ENCODE data around the gene ZFPM1.

Gene ZFPM1

DNA sequence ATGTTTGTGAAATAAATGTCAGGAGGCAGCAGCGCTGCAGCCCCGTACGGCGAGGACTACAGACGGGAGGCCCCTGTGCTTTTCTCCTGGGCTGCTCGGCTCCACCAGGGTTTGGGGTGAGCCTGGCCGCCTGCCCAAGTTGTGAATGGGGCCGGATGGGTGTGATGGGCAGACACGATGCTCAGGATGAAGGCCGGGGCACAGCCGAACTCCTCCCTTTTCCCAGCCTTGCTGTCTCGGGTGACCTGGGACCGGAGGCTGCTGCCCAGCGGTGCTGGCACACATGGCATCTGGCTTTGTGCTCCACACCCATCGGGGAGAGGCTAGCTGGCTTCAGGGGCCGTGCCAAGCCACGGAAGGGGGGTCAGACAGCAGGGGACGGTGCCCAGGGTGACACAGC, 34.2 kb upstream of the ZFPM1 start:
- no peak for DNase-seq

DNA sequence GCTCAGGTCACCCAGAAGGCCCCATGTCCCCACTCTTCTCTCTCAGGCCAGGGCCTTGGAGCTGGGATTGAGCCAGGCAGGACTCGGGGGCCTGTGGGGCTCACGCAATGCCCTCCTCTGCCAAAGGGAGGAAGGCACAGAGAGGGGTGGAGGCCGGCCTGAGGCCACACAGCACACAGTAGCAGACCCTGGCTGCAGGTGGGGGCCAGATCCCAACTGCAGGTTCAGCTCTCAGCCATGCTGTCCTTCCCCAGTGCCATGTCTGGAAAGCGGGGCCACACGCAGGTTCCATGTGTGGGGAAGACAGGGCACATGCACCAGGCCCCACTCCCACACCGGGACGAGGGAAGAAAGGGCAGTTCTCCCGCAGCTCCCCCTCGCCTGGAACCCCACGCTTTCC, 33.3 kb upstream of the ZFPM1 start:
- DNase-seq: no peak

DNA sequence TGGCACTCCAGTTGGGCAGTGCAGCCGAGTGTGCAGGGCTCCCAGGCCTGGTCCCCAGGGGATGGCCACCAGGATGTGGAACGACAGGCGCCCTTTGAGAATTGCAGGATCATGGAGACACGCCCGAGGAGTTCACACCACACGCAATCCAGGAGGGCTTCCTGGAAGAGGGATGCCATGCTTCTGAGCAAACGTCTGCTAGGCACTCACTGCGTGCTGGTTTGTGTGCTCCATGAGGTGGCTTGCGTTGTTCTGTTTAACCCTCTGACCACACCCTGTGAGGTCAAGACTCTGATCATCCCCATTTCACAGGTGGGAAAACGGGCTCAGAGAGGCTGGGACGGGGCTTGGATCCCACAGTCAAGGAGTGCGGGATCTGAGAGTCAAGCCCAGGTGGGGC, 32.6 kb upstream of the ZFPM1 start:
- DNase-seq: no peak

DNA sequence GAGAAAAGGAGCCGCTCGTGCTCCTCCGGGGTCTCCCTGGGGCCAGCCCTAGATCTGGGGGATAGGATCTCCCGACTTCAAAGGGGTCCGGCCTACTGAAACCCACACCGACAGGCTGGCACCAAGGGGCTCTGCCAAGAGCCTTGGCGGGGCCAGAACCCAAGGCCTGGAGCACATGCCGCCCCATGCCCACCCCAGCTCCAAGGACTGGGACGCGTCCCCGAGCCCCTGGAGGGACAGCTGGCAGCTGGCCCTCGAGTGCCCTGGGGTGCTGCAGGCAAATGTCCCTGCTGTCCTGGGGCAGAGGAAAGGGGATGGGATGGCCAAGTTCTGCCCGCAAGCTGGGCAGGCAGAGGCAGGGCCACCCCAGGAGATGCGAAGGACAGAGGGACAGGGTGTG, 31.8 kb upstream of the ZFPM1 start:
- no peak for DNase-seq

DNA sequence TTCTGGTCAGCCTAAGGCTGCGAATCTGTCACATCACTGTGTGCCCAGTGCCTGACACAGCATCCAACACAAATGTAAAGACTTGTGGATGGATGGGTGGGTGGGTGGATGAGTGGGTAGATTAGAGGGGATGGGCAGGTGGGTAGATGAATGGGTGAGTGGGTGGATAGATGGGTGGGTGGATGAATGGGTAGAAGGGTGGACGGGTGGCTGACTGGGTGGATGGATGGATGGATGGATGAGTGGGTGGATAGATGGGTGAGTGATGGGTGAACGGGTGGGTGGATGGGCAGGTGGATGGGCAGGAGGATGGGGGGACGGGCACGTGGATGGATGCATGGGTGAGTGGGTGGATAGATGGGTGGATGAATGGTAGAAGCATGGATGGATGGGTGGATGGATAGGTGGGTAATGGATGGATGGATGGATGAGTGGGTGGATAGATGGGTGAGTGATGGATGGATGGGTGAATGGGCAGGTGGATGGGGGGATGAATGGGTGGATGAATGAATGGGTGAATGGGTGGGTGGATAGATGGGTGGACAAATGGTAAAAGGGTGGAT, 31.1 kb upstream of the ZFPM1 start:
- DNase-seq: no peak

DNA sequence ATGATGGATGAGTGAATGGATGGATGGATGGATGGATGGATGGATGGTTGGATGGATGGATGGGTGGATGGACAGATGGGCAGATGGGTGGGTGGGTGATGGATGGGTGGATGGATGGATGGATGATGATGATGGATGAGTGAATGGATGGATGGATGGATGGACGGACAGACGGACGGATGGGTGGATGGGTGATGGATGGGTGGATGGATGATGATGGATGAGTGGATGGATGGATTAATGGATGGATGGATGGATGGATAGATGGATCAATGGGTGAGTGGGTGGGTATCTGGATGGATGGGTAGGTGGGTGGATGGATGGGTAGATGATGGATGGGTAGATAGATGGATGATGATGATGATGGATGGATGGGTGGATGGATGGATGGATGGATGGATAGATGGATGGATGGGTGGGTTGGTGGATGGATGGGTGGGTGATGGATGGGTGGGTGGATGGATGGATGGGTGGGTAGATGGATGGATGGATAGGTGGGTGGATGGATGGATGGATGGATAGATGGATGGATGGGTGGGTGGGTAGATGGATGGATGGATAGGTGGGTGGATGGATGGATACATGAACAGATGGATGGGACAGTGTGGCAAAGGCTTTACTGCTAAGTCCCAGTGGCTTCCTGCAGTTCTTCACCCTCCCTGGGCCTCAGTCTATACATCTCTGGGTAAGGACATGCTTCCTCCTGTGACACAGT, 30.2 kb upstream of the ZFPM1 start:
- no peak for DNase-seq

DNA sequence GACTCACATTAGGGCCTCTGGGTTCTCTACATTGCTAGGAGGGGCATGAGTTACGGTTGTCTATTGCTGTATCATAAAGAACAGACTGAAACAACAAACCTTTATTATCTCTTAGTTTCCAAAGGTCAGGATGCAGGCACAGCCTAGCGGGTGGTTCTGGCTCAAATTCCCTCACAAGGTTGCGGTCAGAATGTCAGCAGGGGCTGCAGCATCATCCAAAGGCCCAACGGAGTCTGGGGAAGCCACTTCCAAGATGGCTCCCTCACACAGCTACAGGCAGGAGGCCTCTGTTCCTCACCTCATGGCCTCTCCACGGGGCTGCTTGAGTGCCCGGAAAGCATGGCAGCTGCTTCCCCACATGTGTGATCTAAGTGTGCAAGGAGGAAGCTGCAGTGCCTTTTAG, 29.6 kb upstream of the ZFPM1 start:
- DNase-seq: no peak

DNA sequence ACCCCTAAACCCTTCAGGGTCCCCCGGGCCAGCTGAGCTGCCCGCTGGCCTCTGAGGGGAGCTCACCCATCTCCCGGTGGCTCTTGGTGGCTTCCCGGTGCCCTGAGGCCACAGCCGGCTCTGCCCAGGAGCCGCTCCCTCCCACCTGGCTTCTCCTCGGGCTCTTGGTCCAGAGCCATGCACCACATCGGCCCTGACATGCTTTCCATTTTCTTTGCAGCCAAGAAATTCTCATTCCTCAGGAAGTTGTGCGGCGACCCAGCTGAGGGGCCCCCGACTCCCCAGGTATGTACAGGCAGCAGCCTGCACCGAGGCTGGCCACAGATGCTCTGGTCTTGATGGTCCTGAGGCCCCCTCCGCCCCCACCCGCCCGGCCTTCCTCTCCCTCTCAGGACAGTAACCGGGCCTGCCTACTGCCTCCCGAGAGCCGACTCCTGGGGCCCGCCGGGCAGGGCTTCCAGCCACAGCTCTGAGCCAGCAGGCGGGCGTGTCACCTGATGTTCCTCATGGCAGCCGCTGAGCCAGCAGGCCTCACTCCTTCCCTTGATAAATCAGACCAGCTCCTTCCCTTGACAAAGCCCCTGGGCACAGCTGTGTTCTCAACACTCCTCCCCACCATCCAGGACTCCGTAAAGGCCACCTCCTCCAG, 28.4 kb upstream of the ZFPM1 start:
- no peak for DNase-seq

DNA sequence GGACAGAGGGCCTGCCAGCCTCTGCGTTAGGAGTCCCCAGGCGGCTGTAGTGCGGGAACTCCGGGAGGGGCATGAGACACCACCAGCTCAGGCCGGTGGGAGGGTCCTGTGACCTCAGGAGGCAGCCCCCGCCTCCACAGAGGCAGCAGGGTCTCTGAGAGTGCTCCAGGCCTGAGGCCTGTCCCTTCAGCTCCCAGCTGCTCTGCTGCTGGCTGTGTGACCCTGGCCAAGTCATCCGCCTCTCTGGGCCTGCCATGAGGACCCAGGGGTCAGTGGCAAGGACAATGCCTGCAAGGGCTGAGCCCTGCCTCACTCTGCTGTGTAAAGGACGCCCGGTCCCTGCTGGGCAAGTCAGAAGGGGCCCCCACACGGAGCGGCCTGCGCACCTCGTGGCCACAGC, 27.1 kb upstream of the ZFPM1 start:
- no peak for DNase-seq

DNA sequence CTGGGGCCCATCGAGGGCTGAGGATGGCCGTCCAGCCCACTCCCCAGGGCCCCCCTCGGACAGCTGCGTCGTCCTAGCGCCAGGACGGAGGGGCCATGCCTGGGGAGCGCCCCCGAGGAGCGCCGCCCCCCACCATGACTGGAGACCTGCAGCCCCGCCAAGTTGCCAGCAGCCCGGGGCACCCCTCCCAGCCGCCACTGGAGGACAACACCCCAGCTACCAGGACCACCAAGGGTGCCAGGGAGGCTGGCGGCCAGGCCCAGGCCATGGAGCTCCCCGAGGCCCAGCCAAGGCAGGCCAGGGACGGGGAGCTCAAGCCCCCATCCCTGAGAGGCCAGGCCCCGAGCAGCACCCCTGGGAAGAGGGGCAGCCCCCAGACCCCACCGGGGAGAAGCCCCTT, 25.7 kb upstream of the ZFPM1 start:
- no peak for DNase-seq

DNA sequence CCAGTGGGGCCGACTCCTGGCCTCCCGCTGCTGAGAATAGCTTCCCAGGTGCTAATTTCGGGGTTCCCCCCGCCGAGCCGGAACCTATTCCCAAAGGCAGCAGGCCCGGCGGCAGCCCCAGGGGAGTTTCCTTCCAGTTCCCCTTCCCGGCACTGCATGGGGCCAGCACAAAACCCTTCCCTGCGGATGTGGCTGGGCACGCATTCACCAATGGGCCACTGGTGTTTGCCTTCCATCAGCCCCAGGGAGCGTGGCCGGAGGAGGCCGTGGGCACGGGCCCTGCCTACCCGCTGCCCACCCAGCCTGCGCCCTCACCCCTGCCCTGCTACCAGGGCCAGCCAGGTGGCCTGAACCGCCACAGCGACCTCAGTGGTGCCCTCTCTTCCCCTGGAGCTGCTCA, 24.9 kb upstream of the ZFPM1 start:
- no peak for DNase-seq

DNA sequence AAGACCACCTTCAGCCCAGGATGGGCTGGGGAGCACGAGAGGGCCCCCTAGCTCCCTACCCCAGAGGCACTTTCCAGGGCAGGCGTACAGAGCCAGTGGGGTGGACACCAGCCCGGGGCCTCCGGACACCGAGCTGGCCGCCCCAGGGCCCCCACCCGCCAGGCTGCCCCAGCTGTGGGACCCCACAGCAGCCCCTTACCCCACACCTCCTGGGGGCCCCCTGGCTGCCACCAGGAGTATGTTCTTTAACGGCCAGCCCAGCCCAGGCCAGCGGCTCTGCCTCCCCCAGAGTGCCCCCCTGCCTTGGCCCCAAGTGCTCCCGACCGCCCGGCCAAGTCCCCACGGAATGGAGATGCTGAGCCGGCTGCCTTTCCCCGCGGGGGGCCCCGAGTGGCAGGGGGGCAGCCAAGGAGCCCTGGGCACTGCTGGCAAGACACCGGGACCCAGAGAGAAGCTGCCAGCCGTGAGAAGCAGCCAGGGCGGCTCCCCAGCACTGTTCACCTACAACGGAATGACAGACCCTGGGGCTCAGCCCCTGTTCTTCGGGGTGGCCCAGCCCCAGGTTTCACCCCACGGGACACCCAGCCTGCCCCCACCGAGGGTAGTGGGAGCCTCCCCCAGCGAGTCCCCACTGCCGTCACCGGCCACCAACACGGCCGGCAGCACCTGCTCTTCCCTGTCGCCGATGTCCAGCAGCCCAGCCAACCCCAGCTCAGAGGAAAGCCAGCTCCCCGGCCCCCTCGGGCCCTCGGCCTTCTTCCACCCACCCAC, 24.3 kb upstream of the ZFPM1 start:
- DNase-seq: no peak

DNA sequence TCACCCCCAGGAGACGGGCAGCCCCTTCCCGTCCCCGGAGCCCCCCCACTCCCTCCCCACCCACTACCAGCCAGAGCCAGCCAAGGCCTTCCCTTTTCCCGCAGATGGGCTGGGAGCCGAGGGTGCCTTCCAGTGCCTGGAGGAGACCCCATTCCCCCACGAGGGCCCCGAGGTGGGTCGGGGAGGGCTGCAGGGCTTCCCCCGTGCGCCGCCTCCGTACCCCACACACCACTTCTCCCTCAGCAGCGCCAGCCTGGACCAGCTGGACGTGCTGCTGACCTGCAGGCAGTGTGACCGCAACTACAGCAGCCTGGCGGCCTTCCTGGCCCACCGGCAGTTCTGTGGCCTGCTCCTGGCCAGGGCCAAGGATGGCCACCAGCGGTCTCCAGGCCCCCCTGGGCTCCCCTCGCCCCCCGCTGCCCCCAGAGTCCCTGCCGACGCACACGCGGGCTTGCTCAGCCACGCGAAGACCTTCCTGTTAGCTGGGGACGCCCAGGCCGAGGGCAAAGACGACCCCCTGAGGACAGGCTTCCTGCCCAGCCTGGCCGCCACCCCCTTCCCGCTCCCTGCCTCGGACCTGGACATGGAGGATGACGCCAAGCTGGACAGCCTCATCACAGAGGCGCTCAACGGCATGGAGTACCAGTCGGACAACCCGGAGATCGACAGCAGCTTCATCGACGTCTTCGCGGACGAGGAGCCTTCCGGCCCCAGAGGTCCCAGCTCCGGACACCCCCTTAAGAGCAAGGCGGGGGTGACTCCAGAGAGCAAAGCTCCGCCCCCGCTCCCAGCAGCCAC, 23.5 kb upstream of the ZFPM1 start:
- DNase-seq: no peak

DNA sequence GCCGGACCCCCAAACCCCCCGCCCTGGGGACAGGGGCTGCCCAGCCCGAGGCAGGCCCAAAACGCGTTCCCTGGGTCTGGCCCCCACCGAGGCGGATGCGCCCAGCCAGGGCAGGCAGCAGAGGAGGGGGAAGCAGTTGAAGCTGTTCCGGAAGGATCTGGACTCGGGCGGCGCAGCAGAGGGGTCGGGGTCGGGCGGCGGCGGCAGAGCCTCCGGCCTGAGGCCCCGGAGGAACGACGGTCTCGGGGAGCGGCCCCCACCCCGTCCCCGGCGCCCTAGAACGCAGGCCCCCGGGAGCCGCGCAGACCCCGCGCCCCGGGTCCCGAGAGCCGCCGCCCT, 22.9 kb upstream of the ZFPM1 start:
- DNase-seq: no peak

DNA sequence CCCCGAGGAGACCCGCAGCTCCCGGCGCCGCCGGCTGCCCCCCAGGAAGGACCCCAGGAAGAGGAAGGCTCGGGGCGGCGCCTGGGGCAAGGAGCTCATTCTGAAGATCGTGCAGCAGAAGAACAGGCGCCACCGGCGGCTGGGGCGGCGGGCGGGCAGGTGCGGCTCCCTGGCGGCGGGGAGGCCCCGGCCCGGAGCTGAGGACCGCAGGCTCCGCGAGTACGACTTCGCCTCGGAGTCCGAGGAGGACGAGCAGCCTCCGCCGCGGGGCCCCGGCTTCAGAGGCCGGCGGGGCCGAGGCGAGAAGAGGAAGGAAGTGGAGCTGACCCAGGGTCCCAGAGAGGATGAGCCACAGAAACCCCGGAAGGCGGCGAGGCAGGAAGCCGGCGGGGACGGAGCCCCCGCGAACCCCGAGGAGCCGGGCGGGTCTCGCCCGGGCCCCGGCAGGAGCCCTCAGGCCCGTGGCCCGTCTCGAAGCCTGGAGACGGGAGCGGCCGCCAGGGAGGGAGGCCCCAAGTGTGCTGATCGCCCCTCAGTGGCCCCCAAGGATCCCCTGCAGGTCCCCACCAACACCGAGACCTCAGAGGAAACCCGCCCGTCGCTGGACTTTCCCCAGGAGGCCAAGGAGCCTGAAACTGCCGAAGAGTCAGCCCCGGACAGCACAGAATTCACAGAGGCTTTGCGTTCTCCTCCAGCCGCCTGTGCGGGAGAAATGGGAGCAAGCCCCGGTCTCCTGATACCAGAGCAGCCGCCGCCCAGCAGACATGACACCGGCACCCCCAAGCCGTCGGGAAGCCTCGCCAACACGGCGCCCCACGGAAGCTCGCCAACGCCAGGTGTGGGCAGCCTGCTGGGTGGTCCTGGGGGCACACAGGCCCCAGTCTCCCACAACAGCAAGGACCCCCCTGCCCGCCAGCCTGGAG, 22.3 kb upstream of the ZFPM1 start:
- DNase-seq: no peak

DNA sequence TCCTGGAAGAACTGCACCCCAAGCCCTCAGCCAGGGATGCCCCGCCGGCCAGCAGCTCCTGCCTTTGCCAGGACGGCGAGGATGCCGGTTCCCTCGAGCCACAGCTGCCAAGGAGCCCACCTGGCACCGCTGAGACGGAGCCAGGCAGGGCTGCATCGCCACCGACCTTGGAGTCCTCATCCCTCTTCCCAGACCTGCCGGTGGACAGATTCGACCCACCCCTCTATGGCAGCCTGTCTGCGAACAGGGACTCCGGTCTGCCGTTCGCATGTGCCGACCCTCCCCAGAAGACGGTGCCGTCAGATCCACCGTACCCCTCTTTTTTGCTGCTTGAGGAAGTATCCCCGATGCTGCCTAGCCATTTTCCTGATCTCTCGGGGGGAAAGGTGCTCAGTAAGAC, 21.4 kb upstream of the ZFPM1 start:
- DNase-seq: no peak

DNA sequence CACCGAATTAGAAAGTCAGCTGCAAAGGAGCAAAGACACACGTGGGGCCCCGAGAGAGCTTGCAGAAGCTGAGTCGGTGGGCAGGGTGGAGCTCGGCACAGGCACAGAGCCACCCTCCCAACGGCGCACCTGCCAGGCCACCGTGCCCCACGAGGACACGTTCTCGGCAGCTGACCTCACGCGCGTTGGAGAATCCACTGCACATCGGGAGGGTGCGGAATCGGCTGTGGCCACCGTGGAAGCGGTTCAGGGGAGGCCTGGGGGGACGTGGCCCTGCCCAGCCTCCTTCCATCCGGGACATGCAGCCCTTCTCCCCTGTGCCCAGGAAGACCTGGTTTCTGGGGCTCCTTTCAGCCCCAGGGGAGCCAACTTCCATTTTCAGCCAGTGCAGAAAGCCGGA, 20.9 kb upstream of the ZFPM1 start:
- DNase-seq: no peak

DNA sequence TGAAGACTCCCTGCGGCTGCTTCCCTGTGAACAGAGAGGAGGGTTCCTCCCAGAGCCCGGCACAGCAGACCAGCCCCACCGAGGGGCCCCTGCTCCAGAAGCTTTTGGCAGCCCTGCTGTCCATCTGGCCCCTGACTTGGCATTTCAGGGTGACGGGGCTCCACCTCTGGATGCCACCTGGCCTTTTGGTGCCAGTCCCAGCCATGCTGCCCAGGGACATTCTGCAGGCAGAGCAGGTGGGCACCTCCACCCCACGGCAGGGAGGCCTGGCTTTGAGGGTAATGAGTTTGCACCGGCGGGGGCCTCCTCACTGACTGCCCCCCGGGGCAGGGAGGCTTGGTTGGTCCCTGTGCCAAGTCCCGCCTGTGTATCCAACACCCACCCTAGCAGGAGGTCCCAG, 20.3 kb upstream of the ZFPM1 start:
- no peak for DNase-seq

DNA sequence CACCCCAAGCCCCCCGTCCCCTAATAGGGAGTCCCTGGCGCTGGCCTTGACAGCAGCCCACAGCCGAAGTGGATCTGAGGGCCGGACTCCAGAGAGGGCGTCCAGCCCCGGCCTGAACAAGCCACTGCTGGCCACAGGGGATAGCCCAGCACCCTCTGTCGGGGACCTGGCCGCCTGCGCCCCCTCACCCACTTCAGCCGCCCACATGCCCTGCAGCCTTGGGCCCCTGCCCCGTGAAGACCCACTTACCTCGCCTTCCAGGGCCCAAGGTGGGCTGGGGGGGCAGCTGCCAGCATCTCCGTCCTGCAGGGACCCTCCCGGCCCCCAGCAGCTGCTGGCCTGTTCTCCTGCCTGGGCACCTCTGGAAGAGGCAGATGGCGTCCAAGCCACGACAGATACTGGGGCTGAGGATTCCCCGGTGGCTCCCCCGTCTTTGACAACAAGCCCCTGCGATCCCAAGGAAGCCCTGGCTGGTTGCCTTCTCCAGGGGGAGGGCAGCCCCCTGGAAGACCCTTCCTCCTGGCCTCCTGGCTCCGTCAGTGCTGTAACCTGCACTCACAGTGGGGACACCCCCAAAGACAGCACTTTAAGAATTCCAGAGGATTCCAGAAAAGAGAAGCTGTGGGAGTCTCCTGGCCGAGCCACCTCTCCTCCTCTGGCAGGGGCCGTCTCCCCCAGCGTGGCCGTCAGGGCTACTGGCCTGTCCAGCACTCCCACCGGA, 19.3 kb upstream of the ZFPM1 start:
- DNase-seq: no peak

DNA sequence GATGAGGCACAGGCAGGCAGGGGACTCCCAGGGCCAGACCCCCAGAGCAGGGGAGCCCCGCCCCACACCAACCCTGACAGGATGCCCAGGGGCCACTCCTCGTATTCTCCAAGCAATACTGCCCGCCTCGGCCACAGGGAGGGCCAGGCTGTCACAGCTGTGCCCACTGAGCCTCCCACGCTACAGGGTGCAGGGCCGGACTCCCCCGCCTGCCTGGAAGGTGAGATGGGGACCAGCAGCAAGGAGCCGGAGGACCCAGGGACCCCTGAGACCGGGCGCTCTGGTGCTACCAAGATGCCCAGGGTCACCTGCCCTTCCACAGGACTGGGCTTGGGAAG, 18.8 kb upstream of the ZFPM1 start:
- no peak for DNase-seq

DNA sequence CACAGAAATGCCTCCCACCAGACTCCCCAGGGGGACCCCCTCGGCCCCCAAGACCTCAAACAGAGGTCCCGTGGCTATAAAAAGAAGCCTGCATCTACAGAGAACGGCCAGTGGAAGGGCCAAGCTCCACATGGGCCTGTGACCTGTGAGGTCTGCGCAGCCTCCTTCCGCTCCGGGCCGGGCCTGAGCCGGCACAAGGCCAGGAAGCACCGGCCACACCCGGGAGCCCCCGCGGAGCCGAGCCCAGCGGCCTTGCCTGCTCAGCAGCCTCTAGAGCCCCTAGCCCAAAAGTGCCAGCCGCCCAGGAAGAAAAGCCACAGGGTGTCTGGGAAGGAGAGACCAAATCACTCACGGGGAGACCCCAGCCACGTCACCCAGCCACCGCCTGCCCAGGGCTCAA, 18.3 kb upstream of the ZFPM1 start:
- DNase-seq: no peak

Data from NCI-H2081 (cell line).